Stomach (tissue), 9 donors: ENCODE results near the gene AKNA. TPM values are rescaled to one million over a fixed set of nuclear protein-coding genes. Genes with fewer than 3 reads are reported as not detected.
"Not testable (repeated sequence)": the region's sequence is repeated elsewhere in the genome, so short reads cannot be mapped to it uniquely, and the experiment has no call there.

ENCODE experiments used
- DNase-seq, 2 donors: peaks; one replicate each; pipeline versions ENCODE4 v3.0.0 to v3.0.0-alpha.2; 2013 to 2019
- H3K27ac ChIP-seq, 5 donors: fragments of 200-600 bp in 4 of 5; sonication (generic) in 4 of 5; one replicate each; pipeline ENCODE4 v1.5.1; 2013 to 2019; ENCODE audit warnings: mild to moderate bottlenecking in 1 of 5, moderate library complexity in 1 of 5
- H3K27me3 ChIP-seq, 3 donors: fragments of 200-600 bp; sonication (generic); one replicate each; pipeline ENCODE4 v1.5.1; 2017 to 2019; ENCODE audit warnings: mixed run types in 1 of 3
- H3K36me3 ChIP-seq, 4 donors: fragments of 200-600 bp; sonication (generic); 1 replicate in 3 of 4; 2 replicates in 1 of 4; pipeline ENCODE4 v1.5.1; 2016 to 2019
- H3K4me1 ChIP-seq, 4 donors: fragments of 200-600 bp; sonication (generic); one replicate each; pipeline ENCODE4 v1.5.1; 2016 to 2019
- H3K4me3 ChIP-seq, 4 donors: fragments of 200-600 bp; sonication (generic) in 3 of 4; one replicate each; pipeline ENCODE4 v1.5.1; 2016 to 2019; ENCODE audit warnings: mild to moderate bottlenecking in 1 of 4
- H3K9me3 ChIP-seq, 4 donors: fragments of 200-600 bp; sonication (generic); one replicate each; pipeline ENCODE4 v1.5.1; 2016 to 2019
- EP300 ChIP-seq: sonication (generic); formaldehyde crosslinking; IDR thresholded peaks from one replicate; pipeline ENCODE4 v1.6.1; 2017; ENCODE audit warnings: antibody characterized with exemption
- POLR2A ChIP-seq, 4 donors: fragments of 450-650 bp; IDR thresholded peaks; one replicate each; pipeline ENCODE4 v1.6.1; 2016; ENCODE audit warnings: antibody characterized with exemption in 4 of 4, control low read depth in 2 of 4, mild to moderate bottlenecking in 1 of 4, moderate library complexity in 1 of 4
- POLR2AphosphoS5 ChIP-seq, 3 donors: sonication (generic); formaldehyde crosslinking; IDR thresholded peaks; one replicate each; pipeline ENCODE4 v1.6.1; 2016; ENCODE audit warnings: antibody characterized with exemption in 3 of 3
- whole genome bisulfite sequencing, 5 donors: extraction: QIAGEN DNeasy Blood & Tissue Kit in 3 of 5; methylation state at CpG; one replicate each; pipeline versions ENCODE4 v1.1.5 to v1.1.7; 2013 to 2018; 5-methylcytosine and 5-hydroxymethylcytosine counted together
- intact Hi-C: fragments of 100-400 bp; cut with DNase I; formaldehyde crosslinking; loops from one replicate; pipeline ENCODE4 v1.15.1; 2023; ENCODE audit warnings: low total_unique reads
- polyA plus RNA-seq, 3 donors: library from polyadenylated mRNA; stranded (reverse); fragments of 200-250 nt; gene quantifications; one replicate each; pipeline ENCODE4 v1.2.3, GENCODE V29; 2013
- total RNA-seq, 5 donors: library from RNA; depleted of rRNA; stranded (reverse); fragments of >200 nt; gene quantifications; one replicate each; pipeline versions ENCODE4 v1.1.0 to v1.2.3, GENCODE V29; 2014 to 2016
- TF ChIP-seq, protein P1 (sequence below), 7 experiments: fragments of 450-650 bp in 4 of 7; fragments of 200-600 bp in 3 of 7; sonication (generic) in 3 of 7; IDR thresholded peaks; one replicate each; pipeline ENCODE4 v1.5.1; 2016 to 2019; ENCODE audit warnings: antibody characterized with exemption in 7 of 7, control low read depth in 2 of 7, mild to moderate bottlenecking in 1 of 7
- donor health status: healthy with polysubstance abuse.
- donor health status: Bipolar disorder and iron deficiency.
- donor health status: healthy.

AKNA gene
- total and polyA plus RNA-seq, 8 donors: 12.2 to 85.8 (median 16.6) TPM

DNA sequence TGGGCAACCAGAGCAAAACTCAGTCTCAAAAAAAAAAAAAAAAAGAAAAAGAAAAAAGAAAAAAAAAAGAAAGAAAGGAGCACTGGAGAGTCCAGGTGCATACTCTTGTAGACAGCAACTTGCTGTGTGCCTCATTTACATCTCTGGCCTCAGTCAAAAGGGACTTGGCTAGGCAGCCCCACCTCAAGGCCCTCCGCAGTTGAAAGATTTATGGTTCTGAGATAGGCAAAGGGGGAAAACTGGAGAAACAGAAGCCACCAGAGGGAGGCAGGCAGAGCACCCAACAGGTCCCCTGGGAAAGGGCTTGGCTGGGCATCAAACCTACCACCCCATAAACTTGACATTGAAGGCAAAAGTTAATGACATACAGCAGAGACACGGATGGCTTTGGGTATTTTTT is 52.0 kb downstream of the AKNA start:
- Histone ChIP-seq H3K27me3 (no peaks in the 10 kb centered on the region), H3K36me3 (peaks cover 43 to 65% (median 65%) of the 10 kb centered on the region in 4 donors), H3K4me3 (no peak overlapping the region), H3K27ac (no peak overlapping the region), H3K4me1 (peaks cover 0 to 13% (median 6%) of the 10 kb centered on the region in 4 donors), H3K9me3 (no peaks in the 10 kb centered on the region)
- TF ChIP-seq EP300: no peak
- TF ChIP-seq, protein P1, sequence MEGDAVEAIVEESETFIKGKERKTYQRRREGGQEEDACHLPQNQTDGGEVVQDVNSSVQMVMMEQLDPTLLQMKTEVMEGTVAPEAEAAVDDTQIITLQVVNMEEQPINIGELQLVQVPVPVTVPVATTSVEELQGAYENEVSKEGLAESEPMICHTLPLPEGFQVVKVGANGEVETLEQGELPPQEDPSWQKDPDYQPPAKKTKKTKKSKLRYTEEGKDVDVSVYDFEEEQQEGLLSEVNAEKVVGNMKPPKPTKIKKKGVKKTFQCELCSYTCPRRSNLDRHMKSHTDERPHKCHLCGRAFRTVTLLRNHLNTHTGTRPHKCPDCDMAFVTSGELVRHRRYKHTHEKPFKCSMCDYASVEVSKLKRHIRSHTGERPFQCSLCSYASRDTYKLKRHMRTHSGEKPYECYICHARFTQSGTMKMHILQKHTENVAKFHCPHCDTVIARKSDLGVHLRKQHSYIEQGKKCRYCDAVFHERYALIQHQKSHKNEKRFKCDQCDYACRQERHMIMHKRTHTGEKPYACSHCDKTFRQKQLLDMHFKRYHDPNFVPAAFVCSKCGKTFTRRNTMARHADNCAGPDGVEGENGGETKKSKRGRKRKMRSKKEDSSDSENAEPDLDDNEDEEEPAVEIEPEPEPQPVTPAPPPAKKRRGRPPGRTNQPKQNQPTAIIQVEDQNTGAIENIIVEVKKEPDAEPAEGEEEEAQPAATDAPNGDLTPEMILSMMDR (IDR thresholded peaks at IDR 0.05): no peak
- TF ChIP-seq POLR2AphosphoS5 (IDR thresholded peaks at IDR 0.05): no peak
- no peak for TF ChIP-seq POLR2A (IDR thresholded peaks at IDR 0.05)
- intact Hi-C loops: no loop called here
- DNase-seq: no peak
- 58 to 86% (median 81%) methylated on average over 2 of the region's 2 CpGs for WGBS, 5 donors

- no peak for DNase-seq
Measured at GRCh38 chr9:114334490-114334889, 53.3 kb downstream of the AKNA start.

GRCh38 chr9:114333718-114334117 is 54.1 kb downstream of the AKNA start:
- H3K9me3 ChIP-seq, H3K4me3 ChIP-seq, H3K27ac ChIP-seq, H3K27me3 ChIP-seq, DNase-seq, intact Hi-C loops: not testable (repeated sequence)
- 64 to 90% (median 76%) methylated on average over 2 to 3 of the region's 4 CpGs for WGBS, 5 donors
- peaks cover 29 to 45% (median 44%) of the 10 kb centered on the region in 4 donors for H3K36me3 ChIP-seq
- peaks cover 0 to 12% (median 5%) of the 10 kb centered on the region in 4 donors for H3K4me1 ChIP-seq

More at GRCh38 chr9:114334490-114334889, 53.3 kb downstream of the AKNA start:
- Histone ChIP-seq H3K4me1 (peaks cover 0 to 9% (median 7%) of the 10 kb centered on the region in 4 donors), H3K9me3 (no peaks in the 10 kb centered on the region), H3K27ac (no peak overlapping the region), H3K36me3 (peaks cover 30 to 53% (median 52%) of the 10 kb centered on the region in 4 donors), H3K4me3 (no peak overlapping the region), H3K27me3 (no peaks in the 10 kb centered on the region)
- whole genome bisulfite sequencing, 5 donors: 92 to 97% (median 93%) methylated on average over 8 to 9 of the region's 9 CpGs; no CpG with 5 or more reads in 1 of the 5 donors
- TF ChIP-seq, protein P1 (IDR thresholded peaks at IDR 0.05): no peak
- intact Hi-C loops: no loop called here

GRCh38 chr9:114332474-114333040 is 55.2 kb downstream of the AKNA start:
- Histone ChIP-seq H3K36me3 (peaks cover 18 to 33% (median 33%) of the 10 kb centered on the region in 4 donors), H3K4me1 (peaks cover 0 to 17% (median 10%) of the 10 kb centered on the region in 4 donors), H3K27me3 (peaks cover 0 to 10% (median 0%) of the 10 kb centered on the region in 3 donors)
- H3K4me3 ChIP-seq, DNase-seq, intact Hi-C loops, H3K9me3 ChIP-seq, H3K27ac ChIP-seq: not testable (repeated sequence)
- WGBS, 5 donors: 74 to 83% (median 80%) methylated on average over 3 to 4 of the region's 4 CpGs

DNA sequence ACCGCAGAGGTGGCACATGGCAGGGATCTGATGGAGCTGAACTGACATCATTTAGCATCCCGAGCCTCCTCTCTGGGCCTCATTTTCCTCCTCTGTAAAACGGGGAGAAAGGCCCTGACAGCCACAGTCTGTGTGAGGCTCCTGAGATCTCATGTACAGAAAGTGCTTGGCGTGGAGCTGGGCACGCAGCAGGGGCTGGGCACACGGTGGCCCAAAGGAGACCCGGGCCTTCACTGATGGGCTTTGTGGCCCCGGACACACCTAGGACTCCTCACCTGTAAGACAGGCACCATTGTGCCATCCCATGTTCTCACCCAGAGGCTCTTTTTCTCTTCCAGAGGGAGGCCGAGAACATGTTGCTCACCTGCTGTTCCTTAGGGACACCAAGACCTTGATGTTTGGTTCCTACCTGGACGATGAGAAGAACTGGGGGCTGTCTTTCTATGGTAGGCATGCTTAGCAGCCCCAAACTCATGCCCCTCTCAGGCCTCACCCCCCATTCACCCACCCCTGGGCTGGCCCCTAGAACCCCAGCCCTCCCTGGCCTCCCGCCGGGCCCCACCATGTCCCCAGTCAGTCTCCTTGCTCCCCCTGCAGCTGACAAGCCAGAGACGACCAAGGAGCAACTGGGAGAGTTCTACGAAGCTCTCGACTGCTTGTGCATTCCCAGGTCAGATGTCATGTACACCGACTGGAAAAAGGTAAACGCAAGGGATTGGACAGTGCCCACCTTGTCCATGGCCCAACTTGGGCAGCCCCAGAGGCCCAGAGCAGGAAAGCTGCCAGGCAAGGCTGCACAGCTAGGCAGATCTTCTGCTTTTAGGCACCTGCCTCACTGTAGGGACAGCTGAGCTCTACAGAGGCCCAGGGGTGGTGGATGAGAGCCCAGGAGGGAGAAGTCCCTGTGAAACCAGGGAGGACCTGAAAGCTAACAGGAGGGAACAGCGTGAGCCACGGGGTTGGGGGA is 56.3 kb downstream of the AKNA start:
- Histone ChIP-seq H3K27me3 (peaks cover 0 to 10% (median 0%) of the 10 kb centered on the region in 3 donors), H3K36me3 (peaks cover 7 to 23% (median 22%) of the 10 kb centered on the region in 4 donors), H3K4me1 (peaks cover 0 to 17% (median 10%) of the 10 kb centered on the region in 4 donors)
- H3K4me3 ChIP-seq, H3K27ac ChIP-seq, intact Hi-C loops, H3K9me3 ChIP-seq, DNase-seq: not testable (repeated sequence)
- WGBS, 5 donors: 63 to 85% (median 73%) methylated on average over 8 to 15 of the region's 19 CpGs
